Lung (tissue), 12 donors: ENCODE measurements around the gene PACRG. TPM values are rescaled to one million over a fixed set of nuclear protein-coding genes. Genes with fewer than 3 reads are reported as not detected.

ENCODE experiments used
- ATAC-seq: fragments of 200-7000 bp; cut with Tn5 transposase; one replicate; pipeline ENCODE4 v1.9.1; 2020; ENCODE audit warnings: moderate number of reproducible peaks; ENCODE audit not compliant: insufficient read depth, low FRiP score
- DNase-seq, 3 donors: peaks; one replicate each; pipeline ENCODE4 v3.0.0-alpha.2; 2013 to 2017
- H3K27ac ChIP-seq, 2 donors: one replicate each; pipeline ENCODE4 v1.5.1; 2013; ENCODE audit warnings: mild to moderate bottlenecking in 2 of 2, moderate library complexity in 2 of 2, control low read depth in 1 of 2, inconsistent platforms in 1 of 2, low read depth in 1 of 2, low read length in 1 of 2
- H3K27me3 ChIP-seq, 3 donors: one replicate each; pipeline ENCODE4 v1.5.1; 2013; ENCODE audit warnings: low read length in 2 of 3; ENCODE audit not compliant: control insufficient read depth in 3 of 3, insufficient read depth in 3 of 3
- H3K36me3 ChIP-seq, 4 donors: one replicate each; pipeline ENCODE4 v1.5.1; 2013; ENCODE audit warnings: low read length in 4 of 4, mild to moderate bottlenecking in 1 of 4, moderate library complexity in 1 of 4; ENCODE audit not compliant: control insufficient read depth in 4 of 4, insufficient read depth in 4 of 4
- H3K4me1 ChIP-seq, 5 donors: one replicate each; pipeline ENCODE4 v1.5.1; 2013; ENCODE audit warnings: low read length in 5 of 5, mild to moderate bottlenecking in 2 of 5, moderate library complexity in 1 of 5; ENCODE audit not compliant: control insufficient read depth in 5 of 5, insufficient read depth in 5 of 5
- H3K4me3 ChIP-seq: one replicate; pipeline ENCODE4 v1.5.1; 2013; ENCODE audit warnings: mild to moderate bottlenecking, control low read depth, moderate library complexity
- H3K9ac ChIP-seq, 2 donors: one replicate each; pipeline ENCODE4 v1.5.1; 2013; ENCODE audit warnings: low read length in 2 of 2, control low read depth in 1 of 2; ENCODE audit not compliant: insufficient read depth in 1 of 2
- H3K9me3 ChIP-seq, 4 donors: one replicate each; pipeline ENCODE4 v1.5.1; 2013; ENCODE audit warnings: low read length in 3 of 4, mild to moderate bottlenecking in 1 of 4, moderate library complexity in 1 of 4; ENCODE audit not compliant: control insufficient read depth in 4 of 4, insufficient read depth in 3 of 4
- WGBS, 2 donors: extraction: QIAGEN DNeasy Blood & Tissue Kit; methylation state at CpG; one replicate each; pipeline ENCODE4 v1.1.7; 2013; 5-methylcytosine and 5-hydroxymethylcytosine counted together
- polyA plus RNA-seq, 2 donors: library from polyadenylated mRNA; stranded (reverse); fragments of 200-250 nt; gene quantifications; one replicate each; pipeline ENCODE4 v1.2.1, GENCODE V29; 2013
- total RNA-seq, 2 donors: library from RNA; depleted of rRNA in 1 of 2; stranded (reverse); fragments of >200 nt in 1 of 2; gene quantifications; one replicate each; pipeline ENCODE4 v1.2.1, GENCODE V29; 2014 to 2021
- TF ChIP-seq, protein P1 (sequence below): IDR thresholded peaks from 2 replicates; pipeline ENCODE4 v1.5.1; 2012; ENCODE audit warnings: mild to moderate bottlenecking; ENCODE audit errors: control extremely low read depth, extremely low read depth
- donor health status: control.
- donor health status: control.
- donor health status: Bipolar disorder and iron deficiency.
- donor health status: healthy.
- donor health status: DM: yes; HTN: yes; CAD: no.

The PACRG gene
- total and polyA plus RNA-seq, 4 donors, result 3.8 to 26.6 (median 7.4) TPM

DNA sequence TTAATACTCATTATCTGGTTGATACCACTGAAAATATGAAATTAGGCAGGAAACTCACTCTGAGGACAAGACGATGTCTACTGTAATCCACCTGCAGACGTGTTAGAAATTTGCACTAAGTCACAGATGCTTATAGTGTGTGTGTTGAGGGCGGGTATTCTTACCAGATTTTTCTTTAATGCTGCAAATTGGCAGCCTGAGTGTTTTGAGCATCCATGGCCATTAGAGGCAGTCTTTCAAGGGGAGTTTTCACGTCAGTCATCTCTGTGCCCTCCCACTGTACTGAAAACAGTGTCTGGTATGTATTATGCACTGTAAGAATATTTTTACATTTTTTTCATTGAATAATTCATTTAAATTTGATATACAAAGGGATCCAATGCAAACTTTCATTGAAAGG, 420.2 kb downstream of the PACRG start:
- Histone ChIP-seq H3K27ac (no peak overlapping the region), H3K4me1 (peaks cover 0 to 7% (median 0%) of the 10 kb centered on the region in 5 donors), H3K27me3 (peaks cover 0 to 3% (median 0%) of the 10 kb centered on the region in 3 donors), H3K9ac (no peak overlapping the region), H3K36me3 (no peaks in the 10 kb centered on the region), H3K9me3 (no peaks in the 10 kb centered on the region), H3K4me3 (no peak overlapping the region)
- no peak for ATAC-seq
- no peak for DNase-seq
- 78 to 80% methylated on average over 4 of the region's 4 CpGs for WGBS, 2 donors
- TF ChIP-seq, protein P1, sequence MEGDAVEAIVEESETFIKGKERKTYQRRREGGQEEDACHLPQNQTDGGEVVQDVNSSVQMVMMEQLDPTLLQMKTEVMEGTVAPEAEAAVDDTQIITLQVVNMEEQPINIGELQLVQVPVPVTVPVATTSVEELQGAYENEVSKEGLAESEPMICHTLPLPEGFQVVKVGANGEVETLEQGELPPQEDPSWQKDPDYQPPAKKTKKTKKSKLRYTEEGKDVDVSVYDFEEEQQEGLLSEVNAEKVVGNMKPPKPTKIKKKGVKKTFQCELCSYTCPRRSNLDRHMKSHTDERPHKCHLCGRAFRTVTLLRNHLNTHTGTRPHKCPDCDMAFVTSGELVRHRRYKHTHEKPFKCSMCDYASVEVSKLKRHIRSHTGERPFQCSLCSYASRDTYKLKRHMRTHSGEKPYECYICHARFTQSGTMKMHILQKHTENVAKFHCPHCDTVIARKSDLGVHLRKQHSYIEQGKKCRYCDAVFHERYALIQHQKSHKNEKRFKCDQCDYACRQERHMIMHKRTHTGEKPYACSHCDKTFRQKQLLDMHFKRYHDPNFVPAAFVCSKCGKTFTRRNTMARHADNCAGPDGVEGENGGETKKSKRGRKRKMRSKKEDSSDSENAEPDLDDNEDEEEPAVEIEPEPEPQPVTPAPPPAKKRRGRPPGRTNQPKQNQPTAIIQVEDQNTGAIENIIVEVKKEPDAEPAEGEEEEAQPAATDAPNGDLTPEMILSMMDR, result no peak

DNA sequence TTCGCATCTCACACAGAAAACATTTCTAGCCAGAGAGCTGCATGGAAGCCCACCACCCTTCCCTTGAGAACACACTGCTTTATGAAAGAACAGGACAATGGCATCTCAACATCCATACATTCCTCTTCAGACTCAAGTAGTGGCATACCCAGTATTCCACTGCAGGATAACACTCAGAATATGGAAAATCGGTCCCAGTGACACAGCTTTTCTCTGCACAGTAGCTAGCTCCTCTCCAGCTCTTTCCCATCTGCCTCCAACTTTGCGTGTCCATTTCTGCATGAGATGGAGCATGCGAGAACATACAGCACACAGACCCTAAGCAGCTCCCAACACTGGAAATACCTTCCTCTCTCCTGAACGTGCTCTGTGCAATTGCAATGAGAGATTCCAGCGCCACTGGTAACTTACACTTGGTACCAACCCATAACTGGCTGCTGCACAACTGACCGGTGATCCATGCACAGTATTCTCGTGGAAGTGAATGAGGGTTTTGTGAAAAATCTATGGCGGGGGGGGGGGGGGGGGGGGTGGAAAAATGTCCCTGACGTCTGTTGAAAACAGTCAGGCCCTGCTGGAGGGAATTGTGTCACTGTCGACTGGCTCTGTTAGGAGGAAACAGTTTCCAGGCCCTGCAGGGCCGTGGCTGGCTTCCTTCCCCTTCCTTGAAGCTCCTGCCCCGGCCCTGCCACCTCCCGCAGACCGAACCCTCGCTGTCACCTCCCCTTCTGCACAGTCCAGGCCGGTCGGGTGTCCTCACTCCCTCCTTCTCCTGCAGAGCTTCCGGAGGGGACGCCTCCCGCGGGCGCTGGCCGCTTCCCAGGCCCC, 420.9 kb downstream of the PACRG start:
- Histone ChIP-seq H3K4me1 (peaks cover 0 to 7% (median 0%) of the 10 kb centered on the region in 5 donors), H3K27me3 (peaks cover 0 to 3% (median 0%) of the 10 kb centered on the region in 3 donors), H3K9me3 (no peaks in the 10 kb centered on the region), H3K4me3 (no peak overlapping the region), H3K9ac (no peak overlapping the region), H3K36me3 (no peaks in the 10 kb centered on the region), H3K27ac (no peak overlapping the region)
- TF ChIP-seq, protein P1, result no peak
- DNase-seq, result no peak
- ATAC-seq, result no peak
- WGBS, 2 donors, result 57 to 79% methylated on average over 19 to 24 of the region's 24 CpGs

DNA sequence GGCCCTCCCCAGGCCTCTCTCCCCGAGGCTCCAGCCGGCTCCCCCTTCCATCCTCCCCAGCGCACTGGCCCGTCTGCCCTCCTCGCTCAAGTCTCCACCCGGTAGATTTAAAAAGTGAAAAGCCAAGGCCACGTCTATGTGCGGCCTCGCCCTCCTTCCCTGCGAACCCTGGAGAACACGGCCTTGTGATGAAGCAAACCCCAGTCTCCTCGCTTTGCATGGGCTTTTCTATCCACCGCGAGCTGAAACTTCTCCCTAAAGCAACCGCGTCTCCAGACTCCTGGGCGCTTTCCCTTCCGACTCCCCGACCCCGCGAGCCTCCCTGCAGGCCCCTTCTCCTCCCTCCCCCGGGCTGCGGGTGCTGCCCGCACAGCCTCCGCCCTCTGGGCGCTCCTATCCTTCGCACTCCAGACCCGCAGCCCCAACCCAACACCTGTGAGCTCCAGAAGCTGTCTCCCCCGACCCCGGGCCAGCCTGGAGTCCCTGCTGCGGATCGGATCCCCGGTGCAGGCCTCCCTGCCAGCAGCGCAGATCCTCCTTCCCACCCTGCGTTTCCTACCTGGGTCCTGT, 421.6 kb downstream of the PACRG start:
- TF ChIP-seq, protein P1, result no peak
- no peaks in the 10 kb centered on the region for H3K36me3 ChIP-seq
- no peak for ATAC-seq
- DNase-seq, result no peak
- H3K4me1 ChIP-seq, result peaks cover 0 to 7% (median 0%) of the 10 kb centered on the region in 5 donors
- H3K9ac ChIP-seq, result no peak overlapping the region
- H3K9me3 ChIP-seq, result no peaks in the 10 kb centered on the region
- H3K4me3 ChIP-seq, result no peak overlapping the region
- peaks cover 0 to 3% (median 0%) of the 10 kb centered on the region in 3 donors for H3K27me3 ChIP-seq
- no peak overlapping the region for H3K27ac ChIP-seq
- 73 to 85% methylated on average over 35 of the region's 35 CpGs for WGBS, 2 donors
